PC-3 (cell line): ENCODE data around the gene COL6A1. TPM values are rescaled to one million over a fixed set of nuclear protein-coding genes. Genes with fewer than 3 reads are reported as not detected.

ENCODE experiments used
- ATAC-seq: fragments of 200-7000 bp; cut with Tn5 transposase; 2 replicates; pipeline ENCODE4 v1.9.1; 2020; ENCODE audit warnings: mild to moderate bottlenecking, moderate library complexity
- BruUV-seq: library from RNA; stranded (reverse); fragments of 400-500 nt; replicated peaks from 2 replicates; lab custom pipeline; 2021; lab: Mats Ljungman, UMichigan
- CTCF ChIA-PET: fragments of 300-600 bp; sonication (Branson Sonifier 250); formaldehyde crosslinking; loops from one replicate; lab custom pipeline; 2022; ENCODE audit warnings: antibody characterized with exemption; lab: Charles Lee
- POLR2A ChIA-PET: fragments of 300-600 bp; sonication (Branson Sonifier 250); formaldehyde crosslinking; loops from one replicate; lab custom pipeline; 2022; ENCODE audit warnings: antibody characterized with exemption; ENCODE audit not compliant: unreplicated experiment; lab: Charles Lee
- DNase-seq: peaks from one replicate; pipeline ENCODE4 v3.0.0-alpha.2; 2015
- H2AFZ ChIP-seq: fragments of 300-600 bp; sonication (generic); 2 replicates; pipeline ENCODE4 v1.6.0; 2016; ENCODE audit warnings: antibody characterized with exemption, low read length
- H3F3A ChIP-seq: fragments of 300-600 bp; sonication (generic); one replicate; pipeline ENCODE4 v1.6.0; 2017; ENCODE audit warnings: antibody characterized with exemption, low read length, control low read depth, mild to moderate bottlenecking; ENCODE audit not compliant: unreplicated experiment
- H3K27ac ChIP-seq: fragments of 300-600 bp; sonication (generic); 2 replicates; pipeline ENCODE4 v1.5.1; 2016; ENCODE audit warnings: mild to moderate bottlenecking, low read length
- H3K27me3 ChIP-seq: fragments of 300-600 bp; sonication (generic); 2 replicates; pipeline ENCODE4 v1.6.1; 2016; ENCODE audit warnings: low read length, mixed read lengths
- H3K36me3 ChIP-seq: fragments of 300-600 bp; sonication (generic); 2 replicates; pipeline ENCODE4 v1.6.1; 2016; ENCODE audit warnings: low read depth, mixed run types, low read length, mixed read lengths
- H3K4me1 ChIP-seq: fragments of 300-600 bp; sonication (generic); 2 replicates; pipeline ENCODE4 v1.5.1; 2016; ENCODE audit warnings: low read length; ENCODE audit not compliant: insufficient read depth
- H3K4me2 ChIP-seq: fragments of 300-600 bp; sonication (generic); 2 replicates; pipeline ENCODE4 v1.6.0; 2016; ENCODE audit warnings: low read length
- H3K4me3 ChIP-seq: fragments of 300-600 bp; sonication (generic); 2 replicates; pipeline ENCODE4 v1.5.1; 2016; ENCODE audit warnings: mild to moderate bottlenecking, low read length, mixed read lengths
- H3K79me2 ChIP-seq: fragments of 300-600 bp; sonication (generic); 2 replicates; pipeline ENCODE4 v1.6.1; 2017; ENCODE audit warnings: low read length, mixed read lengths
- H3K9ac ChIP-seq: fragments of 300-600 bp; sonication (generic); 2 replicates; pipeline ENCODE4 v1.6.0; 2016; ENCODE audit warnings: mild to moderate bottlenecking, low read length
- H3K9me2 ChIP-seq: fragments of 300-600 bp; sonication (generic); replicated peaks from 2 replicates; pipeline ENCODE4 v1.6.1; 2016; ENCODE audit warnings: mixed run types, low read length, mixed read lengths
- H3K9me3 ChIP-seq: fragments of 300-600 bp; sonication (generic); 2 replicates; pipeline ENCODE4 v1.6.1; 2016; ENCODE audit warnings: low read length, mixed read lengths
- H4K20me1 ChIP-seq: fragments of 300-600 bp; sonication (generic); 2 replicates; pipeline ENCODE4 v1.6.1; 2016; ENCODE audit warnings: low read length, mixed read lengths
- EZH2 ChIP-seq: fragments of 300-600 bp; sonication (generic); IDR thresholded peaks from one replicate; pipeline ENCODE4 v1.6.1; 2017; ENCODE audit warnings: antibody characterized with exemption, mild to moderate bottlenecking, low read length; ENCODE audit not compliant: unreplicated experiment
- EZH2phosphoT487 ChIP-seq: fragments of 300-600 bp; sonication (generic); IDR thresholded peaks from 2 replicates; pipeline ENCODE4 v1.6.1; 2018; ENCODE audit warnings: mild to moderate bottlenecking, antibody characterized with exemption, low read length, borderline replicate concordance
- intact Hi-C: fragments of 100-400 bp; cut with micrococcal nuclease; formaldehyde crosslinking; loops from 2 replicates; pipeline ENCODE4 v1.9.0; 2023
- total RNA-seq: library from RNA; depleted of rRNA; stranded (reverse); fragments of >200 nt; gene quantifications from 2 replicates; pipeline ENCODE4 v1.2.3, GENCODE V29; 2014
- TF ChIP-seq, protein P1 (sequence below): fragments of 300-600 bp; sonication (generic); conservative IDR thresholded peaks from 2 replicates; pipeline ENCODE4 v1.5.1; 2017; ENCODE audit warnings: antibody characterized with exemption, low read depth, mild to moderate bottlenecking, low read length

The COL6A1 gene
- total RNA-seq, 1 experiment from 2014 or later = 487 TPM

GRCh38 chr21:46001821-46002681, 20.5 kb downstream of the COL6A1 start:
- no peaks in the 10 kb centered on the region for H4K20me1 ChIP-seq
- ChIA-PET POLR2A (no interaction called here), CTCF (no interaction called here)
- no peak overlapping the region for H2AFZ ChIP-seq
- intact Hi-C loops = no loop called here
- TF ChIP-seq, protein P1, sequence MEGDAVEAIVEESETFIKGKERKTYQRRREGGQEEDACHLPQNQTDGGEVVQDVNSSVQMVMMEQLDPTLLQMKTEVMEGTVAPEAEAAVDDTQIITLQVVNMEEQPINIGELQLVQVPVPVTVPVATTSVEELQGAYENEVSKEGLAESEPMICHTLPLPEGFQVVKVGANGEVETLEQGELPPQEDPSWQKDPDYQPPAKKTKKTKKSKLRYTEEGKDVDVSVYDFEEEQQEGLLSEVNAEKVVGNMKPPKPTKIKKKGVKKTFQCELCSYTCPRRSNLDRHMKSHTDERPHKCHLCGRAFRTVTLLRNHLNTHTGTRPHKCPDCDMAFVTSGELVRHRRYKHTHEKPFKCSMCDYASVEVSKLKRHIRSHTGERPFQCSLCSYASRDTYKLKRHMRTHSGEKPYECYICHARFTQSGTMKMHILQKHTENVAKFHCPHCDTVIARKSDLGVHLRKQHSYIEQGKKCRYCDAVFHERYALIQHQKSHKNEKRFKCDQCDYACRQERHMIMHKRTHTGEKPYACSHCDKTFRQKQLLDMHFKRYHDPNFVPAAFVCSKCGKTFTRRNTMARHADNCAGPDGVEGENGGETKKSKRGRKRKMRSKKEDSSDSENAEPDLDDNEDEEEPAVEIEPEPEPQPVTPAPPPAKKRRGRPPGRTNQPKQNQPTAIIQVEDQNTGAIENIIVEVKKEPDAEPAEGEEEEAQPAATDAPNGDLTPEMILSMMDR = no peak
- TF ChIP-seq EZH2phosphoT487 = no peak
- no peak for TF ChIP-seq EZH2
- H3K36me3 ChIP-seq = peaks cover 42% of the 10 kb centered on the region
- H3K9me3 ChIP-seq = no peaks in the 10 kb centered on the region
- no peaks in the 10 kb centered on the region for H3F3A ChIP-seq
- BruUV-seq = no TSS peak
- DNase-seq (no peak), ATAC-seq (no peak)
- no peak overlapping the region for H3K9ac ChIP-seq
- H3K79me2 ChIP-seq = no peaks in the 10 kb centered on the region
- H3K4me2 ChIP-seq = no peak overlapping the region
- no peak overlapping the region for H3K27ac ChIP-seq
- H3K4me3 ChIP-seq = no peak overlapping the region
- no peaks in the 10 kb centered on the region for H3K9me2 ChIP-seq
- no peaks in the 10 kb centered on the region for H3K27me3 ChIP-seq
- H3K4me1 ChIP-seq = no peaks in the 10 kb centered on the region

DNA sequence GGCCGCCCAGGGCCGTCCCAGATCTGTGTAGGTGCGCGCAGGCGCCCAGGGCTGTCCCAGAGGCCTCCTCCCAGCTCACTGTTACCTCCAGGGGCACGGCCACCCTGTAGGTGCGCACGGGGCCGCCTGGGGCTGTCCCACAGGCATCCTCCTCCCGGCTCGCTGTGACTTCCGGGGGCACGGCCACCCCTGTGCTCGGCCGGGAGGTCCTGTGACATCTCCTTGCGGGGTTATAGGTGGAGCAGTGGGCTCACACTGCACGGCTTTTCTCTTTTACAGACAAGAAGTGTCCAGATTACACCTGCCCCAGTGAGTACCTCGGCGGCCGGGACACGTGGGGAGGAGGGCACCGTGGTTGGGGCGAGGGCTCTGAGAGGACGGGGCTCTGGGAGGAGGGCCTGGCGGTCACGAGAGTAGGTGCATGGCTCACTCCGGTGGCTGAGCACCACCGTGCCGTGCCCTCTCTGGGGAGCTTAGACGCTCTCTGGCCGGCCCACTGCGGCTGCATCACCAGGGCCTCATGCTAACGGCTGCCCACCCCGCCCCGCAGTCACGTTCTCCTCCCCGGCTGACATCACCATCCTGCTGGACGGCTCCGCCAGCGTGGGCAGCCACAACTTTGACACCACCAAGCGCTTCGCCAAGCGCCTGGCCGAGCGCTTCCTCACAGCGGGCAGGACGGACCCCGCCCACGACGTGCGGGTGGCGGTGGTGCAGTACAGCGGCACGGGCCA, 21.4 kb downstream of the COL6A1 start:
- Histone ChIP-seq H3K27ac (no peak overlapping the region), H3K9ac (no peak overlapping the region), H3F3A (no peaks in the 10 kb centered on the region), H3K9me3 (no peaks in the 10 kb centered on the region), H2AFZ (no peak overlapping the region), H3K4me2 (no peak overlapping the region), H3K36me3 (peaks cover 39% of the 10 kb centered on the region), H3K4me3 (no peak overlapping the region), H3K4me1 (no peaks in the 10 kb centered on the region), H3K9me2 (no peaks in the 10 kb centered on the region), H3K79me2 (no peaks in the 10 kb centered on the region), H3K27me3 (no peaks in the 10 kb centered on the region), H4K20me1 (no peaks in the 10 kb centered on the region)
- TF ChIP-seq, protein P1 = no peak
- BruUV-seq = no TSS peak
- intact Hi-C loops = no loop called here
- ATAC-seq = no peak
- ChIA-PET CTCF (no interaction called here), POLR2A (no interaction called here)
- DNase-seq = no peak

DNA sequence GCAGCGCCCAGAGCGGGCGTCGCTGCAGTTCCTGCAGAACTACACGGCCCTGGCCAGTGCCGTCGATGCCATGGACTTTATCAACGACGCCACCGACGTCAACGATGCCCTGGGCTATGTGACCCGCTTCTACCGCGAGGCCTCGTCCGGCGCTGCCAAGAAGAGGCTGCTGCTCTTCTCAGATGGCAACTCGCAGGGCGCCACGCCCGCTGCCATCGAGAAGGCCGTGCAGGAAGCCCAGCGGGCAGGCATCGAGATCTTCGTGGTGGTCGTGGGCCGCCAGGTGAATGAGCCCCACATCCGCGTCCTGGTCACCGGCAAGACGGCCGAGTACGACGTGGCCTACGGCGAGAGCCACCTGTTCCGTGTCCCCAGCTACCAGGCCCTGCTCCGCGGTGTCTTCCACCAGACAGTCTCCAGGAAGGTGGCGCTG, 22.0 kb downstream of the COL6A1 start:
- DNase-seq (no peak), ATAC-seq (no peak)
- Histone ChIP-seq H3K4me2 (no peak overlapping the region), H3K9me3 (no peaks in the 10 kb centered on the region), H3K4me3 (no peak overlapping the region), H3K27ac (no peak overlapping the region), H4K20me1 (no peaks in the 10 kb centered on the region), H2AFZ (no peak overlapping the region), H3K27me3 (no peaks in the 10 kb centered on the region), H3K79me2 (no peaks in the 10 kb centered on the region), H3K9me2 (no peaks in the 10 kb centered on the region), H3K4me1 (no peaks in the 10 kb centered on the region), H3F3A (no peaks in the 10 kb centered on the region), H3K9ac (no peak overlapping the region), H3K36me3 (peaks cover 33% of the 10 kb centered on the region)
- ChIA-PET CTCF (no interaction called here), POLR2A (no interaction called here)
- TF ChIP-seq EZH2 = no peak
- no peak for TF ChIP-seq EZH2phosphoT487
- TF ChIP-seq, protein P1 = no peak
- intact Hi-C loops = no loop called here
- BruUV-seq = no TSS peak
